ENCODE results near the gene KIAA0040.

Gene KIAA0040

DNA sequence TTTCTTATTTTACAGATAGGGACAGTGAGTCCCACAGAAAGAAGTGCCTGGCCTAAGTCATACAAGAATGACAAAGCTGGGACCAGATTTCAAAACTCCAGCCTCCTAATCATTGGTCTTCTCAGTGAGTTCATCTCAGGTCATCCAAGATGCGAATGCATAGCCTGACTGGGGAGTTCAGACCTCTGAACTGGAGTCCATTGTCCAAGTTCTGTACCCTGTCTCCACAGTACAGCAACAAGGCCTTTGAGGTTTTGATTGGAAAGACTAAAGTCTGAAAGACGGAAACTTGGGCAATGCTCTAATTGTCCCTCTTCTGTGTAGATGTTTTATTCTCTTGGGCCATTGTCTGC lies 63.0 kb downstream of the KIAA0040 start:
- Histone ChIP-seq H3K27ac (ENCODE audit: low read depth, low read length) (peak overlapping the region; percentile 82), H3K27me3 (ENCODE audit: insufficient read depth, low read length, poor library complexity) (no peaks in the 10 kb centered on the region), H3K23ac (ENCODE audit: low read length) (no peak overlapping the region), H3K79me2 (ENCODE audit: control insufficient read depth, insufficient read depth, low read length) (no peaks in the 10 kb centered on the region), H3K4me3 (ENCODE audit: low read length) (no peak overlapping the region), H2BK5ac (ENCODE audit: low read length) (peak overlapping the region; percentile 66), H2BK15ac (replicated peaks; ENCODE audit: low read depth) (peak overlapping the region; percentile 37), H3K4me2 (ENCODE audit: low read length) (no peak overlapping the region), H3K79me1 (ENCODE audit: low read length) (no peaks in the 10 kb centered on the region), H2AK5ac (ENCODE audit: low read length) (peak overlapping the region; percentile 61), H3K18ac (ENCODE audit: low read length) (peak overlapping the region; percentile 98), H4K5ac (ENCODE audit: low read length) (peak overlapping the region; percentile 93), H3K4ac (ENCODE audit: low read depth, low read length) (peak overlapping the region; percentile 97), H4K8ac (ENCODE audit: low read depth, low read length) (no peak overlapping the region), H3K4me1 (ENCODE audit: control insufficient read depth, low read depth, low read length) (peaks cover 9% of the 10 kb centered on the region), H3K36me3 (ENCODE audit: control insufficient read depth, insufficient read depth, low read length) (no peaks in the 10 kb centered on the region), H3K9ac (ENCODE audit: low read length) (no peak overlapping the region), H3K56ac (ENCODE audit: low read length) (peak overlapping the region; percentile 71), H2BK120ac (ENCODE audit: low read depth, low read length) (peak overlapping the region; percentile 93)
- no peak for DNase-seq
- WGBS (ENCODE audit: extremely low coverage, insufficient coverage, low lambda C conversion rate) = no CpG with 5 or more reads among the region's 2 CpGs

DNA sequence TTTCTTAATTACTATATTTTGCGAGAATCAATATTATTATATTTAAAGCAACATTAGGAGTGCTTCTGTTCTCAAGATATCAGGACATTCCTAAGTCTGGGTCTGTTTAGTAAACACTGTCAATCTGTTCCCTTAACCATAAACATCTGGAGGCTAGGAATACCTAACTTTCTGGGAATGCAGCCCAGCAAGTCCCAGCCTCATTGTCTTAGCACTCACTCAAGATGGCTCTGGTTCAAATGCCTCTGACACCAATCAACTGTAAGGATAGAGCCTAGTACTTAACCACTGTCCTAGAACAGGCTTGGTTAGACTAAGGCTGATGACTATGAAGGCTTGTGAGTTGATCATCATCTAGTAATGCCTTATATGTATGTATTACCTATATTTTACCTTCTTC lies 63.4 kb downstream of the KIAA0040 start:
- no peak overlapping the region for H3K9ac ChIP-seq (ENCODE audit: low read length)
- DNase-seq = peak; percentile 91
- no peak overlapping the region for H3K23ac ChIP-seq (ENCODE audit: low read length)
- peak overlapping the region; percentile 82 for H3K27ac ChIP-seq (ENCODE audit: low read depth, low read length)
- no peak overlapping the region for H3K4ac ChIP-seq (ENCODE audit: low read depth, low read length)
- H2BK15ac ChIP-seq (replicated peaks; ENCODE audit: low read depth) = peak overlapping the region; percentile 37
- H2AK5ac ChIP-seq (ENCODE audit: low read length) = no peak overlapping the region
- H3K4me1 ChIP-seq (ENCODE audit: control insufficient read depth, low read depth, low read length) = peaks cover 9% of the 10 kb centered on the region
- no peaks in the 10 kb centered on the region for H3K79me1 ChIP-seq (ENCODE audit: low read length)
- H3K36me3 ChIP-seq (ENCODE audit: control insufficient read depth, insufficient read depth, low read length) = no peaks in the 10 kb centered on the region
- no peaks in the 10 kb centered on the region for H3K27me3 ChIP-seq (ENCODE audit: insufficient read depth, low read length, poor library complexity)
- no peak overlapping the region for H3K18ac ChIP-seq (ENCODE audit: low read length)
- H4K5ac ChIP-seq (ENCODE audit: low read length) = no peak overlapping the region
- no peak overlapping the region for H3K4me2 ChIP-seq (ENCODE audit: low read length)
- H2BK5ac ChIP-seq (ENCODE audit: low read length) = peak overlapping the region; percentile 62
- peak overlapping the region; percentile 66 for H3K56ac ChIP-seq (ENCODE audit: low read length)
- H4K8ac ChIP-seq (ENCODE audit: low read depth, low read length) = no peak overlapping the region
- no CpG with 5 or more reads among the region's 1 CpG for WGBS (ENCODE audit: extremely low coverage, insufficient coverage, low lambda C conversion rate)
- H3K4me3 ChIP-seq (ENCODE audit: low read length) = no peak overlapping the region
- H3K79me2 ChIP-seq (ENCODE audit: control insufficient read depth, insufficient read depth, low read length) = no peaks in the 10 kb centered on the region
- H2BK120ac ChIP-seq (ENCODE audit: low read depth, low read length) = peak overlapping the region; percentile 93

DNA sequence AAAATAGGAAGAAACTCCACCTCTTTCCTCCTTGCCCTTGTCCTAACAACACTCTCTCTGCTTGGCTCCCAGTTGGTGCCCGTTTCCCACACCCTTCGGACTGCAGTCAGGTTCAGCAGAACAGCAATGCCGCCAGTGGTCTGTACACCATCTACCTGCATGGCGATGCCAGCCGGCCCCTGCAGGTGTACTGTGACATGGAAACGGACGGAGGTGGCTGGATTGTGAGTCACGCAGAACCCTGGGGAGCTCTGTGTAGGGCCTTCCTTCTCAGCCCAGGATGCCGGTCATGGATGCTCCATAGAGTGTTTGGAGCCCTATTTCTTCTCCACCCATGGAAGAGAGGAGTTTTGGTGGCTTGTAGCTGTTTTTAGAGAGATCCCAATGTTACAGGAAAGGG lies 64.1 kb downstream of the KIAA0040 start:
- Histone ChIP-seq H2BK120ac (ENCODE audit: low read depth, low read length) (no peak overlapping the region), H3K56ac (ENCODE audit: low read length) (no peak overlapping the region), H3K27me3 (ENCODE audit: insufficient read depth, low read length, poor library complexity) (no peaks in the 10 kb centered on the region), H2AK5ac (ENCODE audit: low read length) (no peak overlapping the region), H3K4me3 (ENCODE audit: low read length) (no peak overlapping the region), H3K27ac (ENCODE audit: low read depth, low read length) (no peak overlapping the region), H3K4ac (ENCODE audit: low read depth, low read length) (no peak overlapping the region), H3K23ac (ENCODE audit: low read length) (no peak overlapping the region), H3K4me2 (ENCODE audit: low read length) (no peak overlapping the region), H3K9ac (ENCODE audit: low read length) (no peak overlapping the region), H3K4me1 (ENCODE audit: control insufficient read depth, low read depth, low read length) (peaks cover 9% of the 10 kb centered on the region), H4K5ac (ENCODE audit: low read length) (no peak overlapping the region), H3K79me1 (ENCODE audit: low read length) (no peaks in the 10 kb centered on the region), H3K79me2 (ENCODE audit: control insufficient read depth, insufficient read depth, low read length) (no peaks in the 10 kb centered on the region), H3K36me3 (ENCODE audit: control insufficient read depth, insufficient read depth, low read length) (no peaks in the 10 kb centered on the region), H2BK5ac (ENCODE audit: low read length) (no peak overlapping the region), H2BK15ac (replicated peaks; ENCODE audit: low read depth) (no peak overlapping the region), H3K18ac (ENCODE audit: low read length) (no peak overlapping the region), H4K8ac (ENCODE audit: low read depth, low read length) (no peak overlapping the region)
- WGBS (ENCODE audit: extremely low coverage, insufficient coverage, low lambda C conversion rate) = no CpG with 5 or more reads among the region's 9 CpGs
- DNase-seq = no peak

DNA sequence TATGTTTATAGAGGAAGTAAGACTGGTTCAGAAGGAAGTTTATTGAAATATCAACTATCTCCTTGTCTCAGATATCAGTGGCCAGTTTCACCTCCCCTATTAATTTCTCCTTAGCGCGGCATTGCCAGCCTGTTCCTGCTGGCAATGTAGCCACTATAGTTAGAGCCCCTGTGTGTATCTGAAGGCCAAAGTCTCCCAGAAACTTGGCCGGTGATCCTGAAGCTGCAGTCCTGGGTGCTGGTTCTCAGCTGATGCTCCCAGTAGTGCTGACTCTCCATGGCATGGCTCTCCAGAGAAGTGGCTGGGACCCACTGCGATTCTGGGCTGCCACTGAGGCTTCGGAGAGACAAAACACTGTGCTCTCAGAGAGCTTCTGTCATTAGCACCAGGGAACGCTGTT lies 65.0 kb downstream of the KIAA0040 start:
- Histone ChIP-seq H4K5ac (ENCODE audit: low read length) (no peak overlapping the region), H3K4me3 (ENCODE audit: low read length) (no peak overlapping the region), H3K79me1 (ENCODE audit: low read length) (no peaks in the 10 kb centered on the region), H3K18ac (ENCODE audit: low read length) (no peak overlapping the region), H2AK5ac (ENCODE audit: low read length) (no peak overlapping the region), H3K4me2 (ENCODE audit: low read length) (no peak overlapping the region), H2BK120ac (ENCODE audit: low read depth, low read length) (no peak overlapping the region), H3K36me3 (ENCODE audit: control insufficient read depth, insufficient read depth, low read length) (no peaks in the 10 kb centered on the region), H4K8ac (ENCODE audit: low read depth, low read length) (no peak overlapping the region), H2BK5ac (ENCODE audit: low read length) (no peak overlapping the region), H3K56ac (ENCODE audit: low read length) (no peak overlapping the region), H2BK15ac (replicated peaks; ENCODE audit: low read depth) (no peak overlapping the region), H3K4ac (ENCODE audit: low read depth, low read length) (peak overlapping the region; percentile 5), H3K27ac (ENCODE audit: low read depth, low read length) (no peak overlapping the region), H3K9ac (ENCODE audit: low read length) (no peak overlapping the region), H3K23ac (ENCODE audit: low read length) (no peak overlapping the region), H3K4me1 (ENCODE audit: control insufficient read depth, low read depth, low read length) (peaks cover 9% of the 10 kb centered on the region), H3K79me2 (ENCODE audit: control insufficient read depth, insufficient read depth, low read length) (no peaks in the 10 kb centered on the region), H3K27me3 (ENCODE audit: insufficient read depth, low read length, poor library complexity) (no peaks in the 10 kb centered on the region)
- DNase-seq = no peak
- no CpG with 5 or more reads among the region's 6 CpGs for WGBS (ENCODE audit: extremely low coverage, insufficient coverage, low lambda C conversion rate)

DNA sequence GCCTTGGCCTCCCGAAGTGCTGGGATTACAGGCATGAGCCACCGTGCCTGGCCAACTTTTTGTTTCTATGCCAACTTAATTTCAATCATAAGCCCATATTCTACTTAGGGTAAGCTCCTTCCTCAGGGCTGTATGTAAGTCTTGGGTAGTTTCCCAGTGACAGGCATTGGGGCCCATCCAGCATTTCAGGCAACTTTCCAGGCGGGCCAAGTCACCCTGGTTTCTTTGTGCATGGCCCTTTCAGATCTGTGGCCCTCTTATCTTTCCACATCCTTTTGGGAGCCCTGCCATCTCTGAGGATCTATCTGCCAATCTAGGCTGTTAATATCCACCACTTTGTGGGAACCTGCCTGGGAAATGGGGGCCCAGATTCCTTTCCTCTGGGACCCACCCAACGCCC lies 66.2 kb downstream of the KIAA0040 start:
- Histone ChIP-seq H2AK5ac (ENCODE audit: low read length) (no peak overlapping the region), H3K27ac (ENCODE audit: low read depth, low read length) (no peak overlapping the region), H3K27me3 (ENCODE audit: insufficient read depth, low read length, poor library complexity) (no peaks in the 10 kb centered on the region), H4K8ac (ENCODE audit: low read depth, low read length) (no peak overlapping the region), H3K23ac (ENCODE audit: low read length) (no peak overlapping the region), H3K4me1 (ENCODE audit: control insufficient read depth, low read depth, low read length) (peaks cover 9% of the 10 kb centered on the region), H3K18ac (ENCODE audit: low read length) (no peak overlapping the region), H3K4me3 (ENCODE audit: low read length) (no peak overlapping the region), H3K9ac (ENCODE audit: low read length) (no peak overlapping the region), H2BK120ac (ENCODE audit: low read depth, low read length) (no peak overlapping the region), H4K5ac (ENCODE audit: low read length) (no peak overlapping the region), H3K79me1 (ENCODE audit: low read length) (no peaks in the 10 kb centered on the region), H3K56ac (ENCODE audit: low read length) (no peak overlapping the region), H3K36me3 (ENCODE audit: control insufficient read depth, insufficient read depth, low read length) (no peaks in the 10 kb centered on the region), H2BK15ac (replicated peaks; ENCODE audit: low read depth) (no peak overlapping the region), H3K4ac (ENCODE audit: low read depth, low read length) (no peak overlapping the region), H2BK5ac (ENCODE audit: low read length) (no peak overlapping the region), H3K79me2 (ENCODE audit: control insufficient read depth, insufficient read depth, low read length) (no peaks in the 10 kb centered on the region), H3K4me2 (ENCODE audit: low read length) (no peak overlapping the region)
- no CpG with 5 or more reads among the region's 4 CpGs for WGBS (ENCODE audit: extremely low coverage, insufficient coverage, low lambda C conversion rate)
- DNase-seq = no peak

DNA sequence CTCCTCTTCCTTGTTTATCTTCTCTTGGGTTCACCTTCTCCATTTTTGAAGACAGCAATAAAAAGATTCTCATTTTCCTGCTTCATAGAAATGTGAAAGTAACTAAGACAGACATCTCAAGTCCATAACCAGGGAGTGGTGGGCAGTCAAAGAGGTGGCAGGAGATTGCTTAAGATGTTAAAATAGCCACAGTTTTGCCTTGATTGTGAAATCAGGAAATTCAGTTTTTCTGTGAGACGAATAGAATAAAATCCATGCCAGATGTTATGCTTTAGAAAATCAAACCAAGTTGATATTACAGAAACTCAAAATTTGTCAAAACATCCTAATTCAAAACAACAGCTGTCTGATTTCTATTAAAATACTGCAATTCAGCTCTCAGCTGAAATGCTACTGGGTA lies 67.7 kb downstream of the KIAA0040 start:
- no peak overlapping the region for H2BK5ac ChIP-seq (ENCODE audit: low read length)
- no peak overlapping the region for H2AK5ac ChIP-seq (ENCODE audit: low read length)
- no peak overlapping the region for H3K27ac ChIP-seq (ENCODE audit: low read depth, low read length)
- H2BK120ac ChIP-seq (ENCODE audit: low read depth, low read length) = no peak overlapping the region
- H3K56ac ChIP-seq (ENCODE audit: low read length) = no peak overlapping the region
- H4K8ac ChIP-seq (ENCODE audit: low read depth, low read length) = no peak overlapping the region
- DNase-seq = no peak
- H3K27me3 ChIP-seq (ENCODE audit: insufficient read depth, low read length, poor library complexity) = no peaks in the 10 kb centered on the region
- H3K4me1 ChIP-seq (ENCODE audit: control insufficient read depth, low read depth, low read length) = peaks cover 5% of the 10 kb centered on the region
- no peaks in the 10 kb centered on the region for H3K79me2 ChIP-seq (ENCODE audit: control insufficient read depth, insufficient read depth, low read length)
- H3K4me3 ChIP-seq (ENCODE audit: low read length) = no peak overlapping the region
- H3K4me2 ChIP-seq (ENCODE audit: low read length) = no peak overlapping the region
- no peaks in the 10 kb centered on the region for H3K79me1 ChIP-seq (ENCODE audit: low read length)
- no CpG with 5 or more reads among the region's 1 CpG for WGBS (ENCODE audit: extremely low coverage, insufficient coverage, low lambda C conversion rate)
- no peak overlapping the region for H3K9ac ChIP-seq (ENCODE audit: low read length)
- no peaks in the 10 kb centered on the region for H3K36me3 ChIP-seq (ENCODE audit: control insufficient read depth, insufficient read depth, low read length)
- H2BK15ac ChIP-seq (replicated peaks; ENCODE audit: low read depth) = no peak overlapping the region
- H3K23ac ChIP-seq (ENCODE audit: low read length) = no peak overlapping the region
- no peak overlapping the region for H3K18ac ChIP-seq (ENCODE audit: low read length)
- no peak overlapping the region for H4K5ac ChIP-seq (ENCODE audit: low read length)
- no peak overlapping the region for H3K4ac ChIP-seq (ENCODE audit: low read depth, low read length)

Measured in mesendoderm (in vitro differentiated cells).